RWPE1 (cell line): ENCODE data around the gene VPS54.

Experiments used
- CTCF ChIA-PET: fragments of 350-600 bp; sonication (Branson Sonifier 250); formaldehyde crosslinking; extraction: SDS; loops from one replicate; lab custom pipeline; 2021; lab: Yijun Ruan, JAX
- POLR2A ChIA-PET: fragments of 400-600 bp; formaldehyde crosslinking; extraction: SDS; loops from one replicate; lab custom pipeline; 2020; ENCODE audit warnings: antibody characterized with exemption; ENCODE audit not compliant: low non-redundant PET; lab: Yijun Ruan, JAX
- DNase-seq: peaks from one replicate; pipeline ENCODE4 v3.0.0; 2012; ENCODE audit warnings: low spot score
- H3K27ac ChIP-seq: fragments of 450-650 bp; 2 replicates; pipeline ENCODE4 v1.5.1; 2017
- TF ChIP-seq, protein P1 (sequence below): fragments of 450-650 bp; conservative IDR thresholded peaks from 2 replicates; pipeline ENCODE4 v1.5.1; 2017; ENCODE audit warnings: low read depth, mild to moderate bottlenecking

Gene VPS54

DNA sequence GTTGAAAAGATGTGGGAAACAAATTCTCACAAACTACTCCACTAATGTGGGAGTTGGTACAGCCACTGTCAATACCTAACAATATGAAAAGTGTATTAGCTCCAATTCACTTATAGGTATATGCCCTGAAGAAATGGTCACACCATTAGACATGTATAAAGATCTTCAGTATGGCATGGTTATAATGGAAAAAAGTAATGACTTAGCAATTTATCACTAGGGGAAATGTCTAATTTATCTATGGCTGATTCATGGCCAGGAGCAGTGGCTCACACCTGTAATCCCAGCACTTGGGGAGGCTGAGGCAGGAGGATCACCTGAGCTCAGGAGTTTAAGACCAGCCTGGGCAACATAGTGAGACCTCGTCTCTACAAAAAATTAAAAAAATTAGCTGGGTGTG lies 125.1 kb downstream of the VPS54 start:
- CTCF ChIA-PET, result interaction anchor here (0.7 kb wide), 2 partner anchors 440 to 988 kb away, joined by 3 read pairs; no protein-coding TSS in a partner anchor
- DNase-seq, result no peak
- TF ChIP-seq, protein P1, sequence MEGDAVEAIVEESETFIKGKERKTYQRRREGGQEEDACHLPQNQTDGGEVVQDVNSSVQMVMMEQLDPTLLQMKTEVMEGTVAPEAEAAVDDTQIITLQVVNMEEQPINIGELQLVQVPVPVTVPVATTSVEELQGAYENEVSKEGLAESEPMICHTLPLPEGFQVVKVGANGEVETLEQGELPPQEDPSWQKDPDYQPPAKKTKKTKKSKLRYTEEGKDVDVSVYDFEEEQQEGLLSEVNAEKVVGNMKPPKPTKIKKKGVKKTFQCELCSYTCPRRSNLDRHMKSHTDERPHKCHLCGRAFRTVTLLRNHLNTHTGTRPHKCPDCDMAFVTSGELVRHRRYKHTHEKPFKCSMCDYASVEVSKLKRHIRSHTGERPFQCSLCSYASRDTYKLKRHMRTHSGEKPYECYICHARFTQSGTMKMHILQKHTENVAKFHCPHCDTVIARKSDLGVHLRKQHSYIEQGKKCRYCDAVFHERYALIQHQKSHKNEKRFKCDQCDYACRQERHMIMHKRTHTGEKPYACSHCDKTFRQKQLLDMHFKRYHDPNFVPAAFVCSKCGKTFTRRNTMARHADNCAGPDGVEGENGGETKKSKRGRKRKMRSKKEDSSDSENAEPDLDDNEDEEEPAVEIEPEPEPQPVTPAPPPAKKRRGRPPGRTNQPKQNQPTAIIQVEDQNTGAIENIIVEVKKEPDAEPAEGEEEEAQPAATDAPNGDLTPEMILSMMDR, result no peak
- no peak overlapping the region for H3K27ac ChIP-seq
- POLR2A ChIA-PET, result no interaction called here

DNA sequence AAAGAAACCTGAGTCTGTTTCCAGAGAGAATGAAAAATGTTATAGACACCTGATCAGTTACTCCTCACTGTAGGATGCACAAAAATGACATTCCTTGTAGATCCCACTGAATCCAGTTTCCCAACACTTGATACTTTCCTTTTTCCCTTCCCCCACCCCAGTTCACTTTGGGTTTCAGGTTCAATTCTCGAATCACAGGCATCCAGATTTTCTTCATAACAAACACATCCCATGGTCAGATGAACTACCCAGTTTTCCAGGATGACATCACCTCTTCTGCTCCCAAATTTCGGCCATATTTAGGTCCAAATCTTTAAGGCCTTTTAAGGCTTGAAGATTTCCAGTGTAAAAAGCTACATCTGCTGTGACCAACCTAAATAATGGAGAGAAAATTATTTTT lies 126.1 kb downstream of the VPS54 start:
- H3K27ac ChIP-seq, result no peak overlapping the region
- CTCF ChIA-PET, result no interaction called here
- POLR2A ChIA-PET, result no interaction called here
- TF ChIP-seq, protein P1, result no peak
- DNase-seq, result no peak

DNA sequence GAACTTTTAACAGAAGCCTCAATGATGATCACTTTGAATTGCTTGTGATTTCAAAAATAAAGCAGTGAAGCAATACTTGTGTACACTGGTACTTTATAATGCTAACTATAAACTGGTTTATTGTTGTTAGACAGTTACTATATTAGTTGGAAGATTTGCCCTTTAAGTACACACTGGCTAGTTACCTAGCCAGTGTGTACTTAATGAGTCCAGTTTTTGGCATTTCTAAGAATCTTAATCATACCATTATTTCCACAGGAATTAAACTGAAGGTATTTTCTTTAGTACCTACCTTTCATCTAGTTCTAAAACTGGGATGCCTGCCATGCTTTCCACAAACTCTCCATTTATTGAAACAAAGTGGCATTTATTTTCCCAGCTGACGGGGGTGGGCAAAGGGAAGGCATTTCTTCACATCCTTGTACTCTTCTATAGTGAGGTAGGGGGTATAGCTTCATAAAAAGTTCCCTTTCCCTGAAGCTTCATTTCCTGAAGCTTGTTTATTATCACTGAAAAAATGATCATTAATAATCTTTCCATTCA lies 127.7 kb downstream of the VPS54 start:
- no peak for DNase-seq
- no peak overlapping the region for H3K27ac ChIP-seq
- POLR2A ChIA-PET, result no interaction called here
- CTCF ChIA-PET, result no interaction called here
- TF ChIP-seq, protein P1, result no peak

DNA sequence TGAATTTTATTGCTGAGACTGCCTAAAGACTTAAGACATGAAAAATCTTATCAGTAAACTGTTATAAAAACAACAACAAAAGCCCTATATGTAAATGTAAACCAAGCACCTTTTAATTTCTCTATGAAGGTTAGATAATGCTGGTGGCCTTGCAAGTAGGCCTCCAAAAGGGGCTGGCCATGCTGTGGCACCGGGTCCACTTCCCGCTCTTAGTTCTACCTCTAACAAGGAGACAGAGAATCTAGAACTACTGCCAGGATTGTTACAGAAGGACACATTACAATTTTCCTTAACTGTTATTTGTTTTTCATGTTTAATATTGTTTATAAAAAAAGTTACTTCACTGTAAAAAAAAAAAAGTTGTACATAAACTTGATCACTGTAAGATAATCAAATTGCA lies 128.6 kb downstream of the VPS54 start:
- no peak for DNase-seq
- TF ChIP-seq, protein P1, result no peak
- POLR2A ChIA-PET, result no interaction called here
- CTCF ChIA-PET, result interaction anchor here (0.6 kb wide), 1 partner anchor 261 kb away, joined by 3 read pairs; no protein-coding TSS in a partner anchor
- no peak overlapping the region for H3K27ac ChIP-seq

DNA sequence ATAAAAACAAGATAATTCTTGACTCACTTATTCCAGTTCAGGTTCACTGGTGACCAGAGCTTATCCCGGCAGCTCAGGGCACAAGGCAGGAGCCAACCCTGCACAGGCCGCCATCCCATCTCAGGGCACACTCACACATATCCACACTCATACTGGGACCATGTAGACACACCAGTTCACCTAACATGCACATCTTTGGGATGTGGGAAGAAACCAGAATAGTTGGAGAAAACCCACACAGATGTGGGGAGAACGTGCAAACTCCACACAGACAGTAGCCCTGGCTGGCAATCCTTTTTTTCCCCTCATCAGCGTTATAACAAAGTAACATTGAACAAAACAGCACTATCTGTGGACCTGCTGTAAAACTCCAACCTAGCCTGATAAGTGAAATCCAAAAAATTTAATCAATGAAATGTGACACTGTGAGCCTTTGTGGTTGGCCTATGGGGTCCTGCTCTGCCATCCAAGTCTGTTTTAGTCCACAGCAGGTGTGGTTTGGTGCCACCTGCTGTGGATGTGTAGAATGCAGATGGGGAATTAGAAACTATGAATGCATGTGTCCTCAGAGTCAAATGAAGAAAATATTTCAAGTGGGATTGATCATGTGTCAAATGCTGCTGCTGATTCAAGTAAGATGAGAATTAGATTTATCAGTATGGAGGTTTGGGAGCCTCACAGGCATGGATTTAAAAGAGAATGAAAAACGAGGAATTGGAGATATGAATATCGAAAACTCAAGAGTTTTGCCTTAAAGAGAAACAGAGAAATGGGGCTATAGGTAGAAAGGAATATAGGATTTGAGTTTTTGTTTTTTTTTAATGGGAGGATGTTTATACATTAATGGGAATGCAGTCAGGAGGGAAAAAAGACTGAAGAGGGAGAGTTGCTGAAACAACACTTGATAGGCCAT lies 130.5 kb downstream of the VPS54 start:
- POLR2A ChIA-PET, result no interaction called here
- peak; percentile 56 for DNase-seq
- CTCF ChIA-PET, result interaction anchor here (0.5 kb wide), 1 partner anchor 14 kb away, joined by 3 read pairs; no protein-coding TSS in a partner anchor
- TF ChIP-seq, protein P1, result peak; percentile 86
- no peak overlapping the region for H3K27ac ChIP-seq

DNA sequence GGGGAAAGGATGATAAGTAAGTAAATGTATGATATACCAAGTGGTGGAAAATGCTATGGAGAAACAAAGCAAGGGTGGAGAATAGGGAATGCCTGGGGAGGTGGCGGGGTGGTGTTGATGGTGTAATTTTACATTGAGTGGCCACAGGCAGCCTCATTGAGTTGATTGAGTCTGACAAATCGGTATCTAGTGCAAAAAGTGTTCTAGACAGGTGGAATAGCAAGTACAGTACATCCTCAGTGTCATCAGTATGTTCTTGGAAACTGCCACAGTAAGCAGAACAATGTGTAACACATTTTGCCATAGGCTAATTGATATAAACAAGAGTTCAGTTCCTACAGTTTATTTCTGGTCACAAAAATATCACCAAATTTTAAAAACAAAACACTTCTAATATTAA lies 131.2 kb downstream of the VPS54 start:
- ChIA-PET CTCF (interaction anchor here (0.5 kb wide), 1 partner anchor 13 kb away, joined by 3 read pairs; no protein-coding TSS in a partner anchor), POLR2A (no interaction called here)
- no peak overlapping the region for H3K27ac ChIP-seq
- no peak for DNase-seq
- TF ChIP-seq, protein P1, result no peak
